Parathyroid adenoma (tissue), 2 donors: ENCODE measurements around the gene CIT.
"Not testable (repeated sequence)": the region's sequence is repeated elsewhere in the genome, so short reads cannot be mapped to it uniquely, and the experiment has no call there.

Source experiments
- H2AFZ ChIP-seq: fragments of 300-600 bp; sonication (generic); one replicate; pipeline ENCODE4 v1.7.0; 2017; ENCODE audit warnings: antibody characterized with exemption, mild to moderate bottlenecking
- H3K27ac ChIP-seq: fragments of 300-600 bp; sonication (generic); one replicate; pipeline ENCODE4 v1.7.0; 2017
- H3K27me3 ChIP-seq: fragments of 300-600 bp; sonication (generic); one replicate; pipeline ENCODE4 v1.7.0; 2017; ENCODE audit warnings: low read length; ENCODE audit not compliant: control insufficient read depth, insufficient read depth
- H3K36me3 ChIP-seq: fragments of 300-600 bp; sonication (generic); one replicate; pipeline ENCODE4 v1.7.0; 2017; ENCODE audit warnings: low read length; ENCODE audit not compliant: control insufficient read depth, insufficient read depth
- H3K4me1 ChIP-seq: fragments of 300-600 bp; sonication (generic); one replicate; pipeline ENCODE4 v1.7.0; 2017; ENCODE audit warnings: control low read depth
- H3K4me2 ChIP-seq: fragments of 300-600 bp; sonication (generic); one replicate; pipeline ENCODE4 v1.7.0; 2017; ENCODE audit warnings: low read length
- H3K4me3 ChIP-seq: fragments of 300-600 bp; sonication (generic); one replicate; pipeline ENCODE4 v1.7.0; 2017; ENCODE audit warnings: low read depth, low read length
- H3K79me2 ChIP-seq: fragments of 300-600 bp; sonication (generic); one replicate; pipeline ENCODE4 v1.7.0; 2017; ENCODE audit warnings: control low read depth
- H3K9ac ChIP-seq: fragments of 300-600 bp; sonication (generic); one replicate; pipeline ENCODE4 v1.7.0; 2017; ENCODE audit warnings: mild to moderate bottlenecking
- H3K9me3 ChIP-seq: fragments of 300-600 bp; sonication (generic); one replicate; pipeline ENCODE4 v1.7.0; 2017; ENCODE audit warnings: low read length; ENCODE audit not compliant: control insufficient read depth
- TF ChIP-seq, protein P1 (sequence below): fragments of 300-600 bp; sonication (generic); IDR thresholded peaks from one replicate; pipeline ENCODE4 v1.7.0; 2017; ENCODE audit warnings: antibody characterized with exemption, mild to moderate bottlenecking
- donor health status: primary hyperparathyroidism.

The CIT gene

DNA sequence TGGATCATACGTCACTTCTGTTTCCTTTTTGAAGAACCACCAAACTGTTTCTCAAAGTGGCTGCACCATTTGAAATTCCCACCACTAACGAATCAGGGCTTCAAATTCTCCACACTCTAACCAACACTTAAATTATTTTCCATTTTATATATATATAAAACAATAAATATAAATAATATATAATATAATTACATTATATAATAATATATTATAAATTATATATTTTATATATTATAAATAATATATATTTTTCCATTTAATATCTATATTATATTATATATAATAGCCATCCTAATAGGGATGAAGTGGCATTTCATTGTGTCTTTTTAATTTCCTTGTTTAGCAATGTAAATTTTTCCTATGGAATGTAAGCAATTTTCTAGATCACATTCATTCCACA lies 24.6 kb upstream of the CIT start:
- TF ChIP-seq, protein P1, sequence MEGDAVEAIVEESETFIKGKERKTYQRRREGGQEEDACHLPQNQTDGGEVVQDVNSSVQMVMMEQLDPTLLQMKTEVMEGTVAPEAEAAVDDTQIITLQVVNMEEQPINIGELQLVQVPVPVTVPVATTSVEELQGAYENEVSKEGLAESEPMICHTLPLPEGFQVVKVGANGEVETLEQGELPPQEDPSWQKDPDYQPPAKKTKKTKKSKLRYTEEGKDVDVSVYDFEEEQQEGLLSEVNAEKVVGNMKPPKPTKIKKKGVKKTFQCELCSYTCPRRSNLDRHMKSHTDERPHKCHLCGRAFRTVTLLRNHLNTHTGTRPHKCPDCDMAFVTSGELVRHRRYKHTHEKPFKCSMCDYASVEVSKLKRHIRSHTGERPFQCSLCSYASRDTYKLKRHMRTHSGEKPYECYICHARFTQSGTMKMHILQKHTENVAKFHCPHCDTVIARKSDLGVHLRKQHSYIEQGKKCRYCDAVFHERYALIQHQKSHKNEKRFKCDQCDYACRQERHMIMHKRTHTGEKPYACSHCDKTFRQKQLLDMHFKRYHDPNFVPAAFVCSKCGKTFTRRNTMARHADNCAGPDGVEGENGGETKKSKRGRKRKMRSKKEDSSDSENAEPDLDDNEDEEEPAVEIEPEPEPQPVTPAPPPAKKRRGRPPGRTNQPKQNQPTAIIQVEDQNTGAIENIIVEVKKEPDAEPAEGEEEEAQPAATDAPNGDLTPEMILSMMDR, result no peak
- Histone ChIP-seq H3K79me2 (no peaks in the 10 kb centered on the region), H3K4me2 (no peak overlapping the region)

DNA sequence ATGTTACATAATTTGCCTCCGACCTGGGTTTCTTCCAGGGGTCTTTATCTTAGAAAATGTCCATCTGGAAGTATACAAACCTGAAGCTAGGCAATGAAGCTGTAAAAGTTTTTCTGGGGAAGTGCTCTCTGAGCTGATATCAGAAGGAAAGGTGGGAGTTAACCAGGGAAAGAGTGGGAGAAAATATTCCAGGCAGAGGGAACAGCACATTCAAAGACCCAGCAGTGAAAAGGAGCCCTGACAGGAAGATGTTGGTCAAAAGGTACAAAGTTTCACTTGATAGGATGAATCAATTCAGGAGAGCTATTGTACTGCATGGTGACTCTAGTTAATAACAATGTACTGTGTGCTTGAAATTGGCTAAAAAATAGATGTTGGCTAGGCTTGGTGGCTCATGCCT lies 17.8 kb upstream of the CIT start:
- Histone ChIP-seq H2AFZ (no peak overlapping the region), H3K79me2 (no peaks in the 10 kb centered on the region), H3K4me3 (no peak overlapping the region), H3K27me3 (no peaks in the 10 kb centered on the region), H3K27ac (no peak overlapping the region), H3K4me2 (no peak overlapping the region), H3K4me1 (no peaks in the 10 kb centered on the region), H3K9ac (no peak overlapping the region), H3K9me3 (no peaks in the 10 kb centered on the region), H3K36me3 (no peaks in the 10 kb centered on the region)
- TF ChIP-seq, protein P1, result no peak

More for the DNA sequence above, 24.6 kb upstream of the CIT start:
- no peaks in the 10 kb centered on the region for H3K4me1 ChIP-seq
- H3K4me3 ChIP-seq, result no peak overlapping the region
- no peaks in the 10 kb centered on the region for H3K27me3 ChIP-seq
- no peaks in the 10 kb centered on the region for H3K9me3 ChIP-seq
- no peaks in the 10 kb centered on the region for H3K36me3 ChIP-seq
- no peak overlapping the region for H3K27ac ChIP-seq
- no peak overlapping the region for H2AFZ ChIP-seq
- no peak overlapping the region for H3K9ac ChIP-seq

DNA sequence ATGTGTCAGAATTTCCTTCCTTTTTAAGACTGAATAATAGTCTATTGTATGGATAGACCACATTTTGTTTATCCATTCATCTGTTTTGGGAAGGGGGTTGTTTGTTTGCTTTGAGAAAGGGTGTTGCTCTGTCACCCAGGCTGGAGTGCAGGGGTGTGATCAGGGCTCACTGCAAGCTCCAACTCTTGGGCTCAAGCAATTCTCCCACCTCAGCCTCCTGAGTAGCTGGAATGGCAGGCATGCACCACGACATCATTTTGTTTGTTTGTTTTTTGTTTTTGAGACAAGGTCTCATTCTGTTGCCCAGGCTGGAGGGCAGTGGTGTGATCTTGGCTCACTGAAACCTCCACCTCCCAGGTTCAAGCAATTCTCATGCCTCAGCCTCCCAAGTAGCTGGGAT lies 15.5 kb upstream of the CIT start:
- not testable (repeated sequence) for H3K4me3 ChIP-seq, H3K79me2 ChIP-seq, H3K4me2 ChIP-seq, H3K27me3 ChIP-seq, H3K27ac ChIP-seq, H3K36me3 ChIP-seq, H3K9ac ChIP-seq, H2AFZ ChIP-seq, H3K4me1 ChIP-seq, H3K9me3 ChIP-seq

DNA sequence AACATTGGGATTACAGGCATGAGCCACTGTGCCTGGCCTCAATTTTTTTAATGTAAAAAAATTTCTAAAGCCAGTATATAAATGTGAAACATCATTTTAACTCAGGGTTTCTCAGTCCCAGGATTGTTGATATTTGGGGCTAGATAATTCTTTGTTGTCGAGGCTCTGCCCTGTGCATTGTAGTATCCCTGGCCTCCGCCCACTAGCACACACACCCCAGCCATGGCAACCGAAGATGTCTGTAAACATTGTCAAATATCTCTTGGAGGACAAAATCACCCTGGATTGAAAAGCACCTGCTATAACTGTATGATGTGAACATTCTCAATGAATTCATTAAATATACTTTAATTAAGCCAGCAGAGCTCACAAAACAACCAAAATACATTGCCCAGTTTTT lies 8.4 kb upstream of the CIT start:
- Histone ChIP-seq H3K9ac (no peak overlapping the region), H3K4me3 (no peak overlapping the region), H3K36me3 (no peaks in the 10 kb centered on the region), H3K79me2 (no peaks in the 10 kb centered on the region), H3K4me2 (no peak overlapping the region), H3K9me3 (no peaks in the 10 kb centered on the region), H3K4me1 (no peaks in the 10 kb centered on the region), H3K27me3 (no peaks in the 10 kb centered on the region), H2AFZ (no peak overlapping the region), H3K27ac (no peak overlapping the region)
- TF ChIP-seq, protein P1, result no peak

DNA sequence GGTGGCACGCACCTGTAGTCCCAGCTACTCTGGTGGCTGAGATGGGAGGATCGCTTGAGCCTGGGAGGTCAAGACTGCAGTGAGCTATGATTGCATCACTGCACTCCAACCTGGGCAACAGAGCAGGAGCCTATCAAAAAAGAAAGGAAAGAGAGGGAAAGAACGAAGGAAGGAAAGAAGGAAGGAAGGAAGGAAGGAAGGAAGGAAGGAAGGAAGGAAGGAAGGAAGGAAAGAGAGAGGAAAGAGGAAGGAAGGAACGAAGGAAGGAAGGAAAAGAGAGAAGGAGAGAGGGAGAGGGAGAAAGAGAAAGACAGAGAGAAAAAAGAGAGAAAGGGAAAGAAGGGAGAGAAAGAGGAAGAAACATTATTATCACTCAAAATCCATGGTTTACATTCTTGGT lies 6.7 kb upstream of the CIT start:
- H3K79me2 ChIP-seq, H3K4me3 ChIP-seq, H3K9ac ChIP-seq, H3K9me3 ChIP-seq, H3K4me1 ChIP-seq, H3K36me3 ChIP-seq, H3K27ac ChIP-seq, H3K27me3 ChIP-seq, H2AFZ ChIP-seq, H3K4me2 ChIP-seq: not testable (repeated sequence)

DNA sequence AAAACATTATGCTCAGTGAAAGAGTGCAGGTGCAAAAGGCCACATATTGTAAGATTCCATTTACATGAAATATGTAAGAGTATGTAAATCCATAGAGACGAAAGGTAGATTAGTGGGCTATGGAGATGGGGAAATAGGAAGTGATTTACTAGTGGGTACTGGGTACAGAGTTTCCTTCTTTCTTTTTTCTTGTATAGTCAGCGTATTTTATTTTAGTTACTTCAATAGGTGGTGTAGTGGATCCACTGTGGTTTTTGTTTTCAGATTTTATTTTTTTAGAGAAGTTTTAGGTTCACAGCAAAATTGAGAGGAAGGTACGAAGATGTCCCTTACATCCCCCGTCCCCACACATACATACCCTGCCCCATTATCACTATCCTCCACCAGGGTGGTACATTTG lies 6.1 kb upstream of the CIT start:
- Histone ChIP-seq H3K27ac (no peak overlapping the region), H3K79me2 (no peaks in the 10 kb centered on the region), H3K27me3 (no peaks in the 10 kb centered on the region), H3K9me3 (no peaks in the 10 kb centered on the region), H3K4me2 (no peak overlapping the region), H3K36me3 (no peaks in the 10 kb centered on the region), H3K9ac (no peak overlapping the region), H2AFZ (no peak overlapping the region), H3K4me3 (no peak overlapping the region), H3K4me1 (no peaks in the 10 kb centered on the region)
- TF ChIP-seq, protein P1, result no peak
